IPS-15b (cell line): ENCODE data around the gene EDC4.
"Not testable (repeated sequence)": the region's sequence is repeated elsewhere in the genome, so short reads cannot be mapped to it uniquely, and the experiment has no call there.

Experiments used
- H3K27me3 ChIP-seq: one replicate; pipeline ENCODE4 v1.6.1; 2013; ENCODE audit warnings: low read length; ENCODE audit not compliant: control insufficient read depth, insufficient read depth
- H3K36me3 ChIP-seq: one replicate; pipeline ENCODE4 v1.6.1; 2013; ENCODE audit warnings: low read length; ENCODE audit not compliant: control insufficient read depth, insufficient read depth
- H3K4me1 ChIP-seq: one replicate; pipeline ENCODE4 v1.6.1; 2013; ENCODE audit warnings: mild to moderate bottlenecking, low read length; ENCODE audit not compliant: control insufficient read depth, insufficient read depth
- H3K4me3 ChIP-seq: one replicate; pipeline ENCODE4 v1.5.1; 2013; ENCODE audit warnings: low read depth, low read length
- H3K9ac ChIP-seq: one replicate; pipeline ENCODE4 v1.6.1; 2013; ENCODE audit warnings: low read depth, mild to moderate bottlenecking, low read length
- H3K9me3 ChIP-seq: one replicate; pipeline ENCODE4 v1.6.1; 2013; ENCODE audit warnings: mild to moderate bottlenecking, low read length; ENCODE audit not compliant: control insufficient read depth, insufficient read depth

EDC4 gene

GRCh38 chr16:67897231-67897630, 24.4 kb downstream of the EDC4 start:
- Histone ChIP-seq H3K27me3 (no peaks in the 10 kb centered on the region), H3K4me3 (no peak overlapping the region), H3K9ac (no peak overlapping the region), H3K9me3 (no peaks in the 10 kb centered on the region), H3K4me1 (peaks cover 4% of the 10 kb centered on the region), H3K36me3 (no peaks in the 10 kb centered on the region)

- Histone ChIP-seq H3K4me1 (no peaks in the 10 kb centered on the region), H3K9me3 (no peaks in the 10 kb centered on the region), H3K36me3 (no peaks in the 10 kb centered on the region), H3K9ac (no peak overlapping the region), H3K4me3 (no peak overlapping the region), H3K27me3 (no peaks in the 10 kb centered on the region)
These were observed 28.9 kb downstream of the EDC4 start for GRCh38 chr16:67901734-67902133.

GRCh38 chr16:67902831-67903230, 30.0 kb downstream of the EDC4 start:
- no peaks in the 10 kb centered on the region for H3K36me3 ChIP-seq
- no peaks in the 10 kb centered on the region for H3K4me1 ChIP-seq
- H3K4me3 ChIP-seq, result no peak overlapping the region

GRCh38 chr16:67907397-67908180, 34.7 kb downstream of the EDC4 start:
- peaks cover 15% of the 10 kb centered on the region for H3K36me3 ChIP-seq
- no peaks in the 10 kb centered on the region for H3K9me3 ChIP-seq
- no peak overlapping the region for H3K9ac ChIP-seq
- H3K4me1 ChIP-seq, result no peaks in the 10 kb centered on the region
- no peak overlapping the region for H3K4me3 ChIP-seq
- H3K27me3 ChIP-seq, result no peaks in the 10 kb centered on the region

More at GRCh38 chr16:67902831-67903230, 30.0 kb downstream of the EDC4 start:
- Histone ChIP-seq H3K9ac (no peak overlapping the region), H3K9me3 (no peaks in the 10 kb centered on the region), H3K27me3 (no peaks in the 10 kb centered on the region)

GRCh38 chr16:67909056-67909742, 36.3 kb downstream of the EDC4 start:
- no peaks in the 10 kb centered on the region for H3K4me1 ChIP-seq
- no peaks in the 10 kb centered on the region for H3K9me3 ChIP-seq
- H3K36me3 ChIP-seq, result peaks cover 15% of the 10 kb centered on the region
- H3K4me3 ChIP-seq, result no peak overlapping the region
- no peak overlapping the region for H3K9ac ChIP-seq
- no peaks in the 10 kb centered on the region for H3K27me3 ChIP-seq

GRCh38 chr16:67910158-67910557, 37.3 kb downstream of the EDC4 start:
- H3K27me3 ChIP-seq, result no peaks in the 10 kb centered on the region
- H3K36me3 ChIP-seq, result peaks cover 15% of the 10 kb centered on the region
- H3K9ac ChIP-seq, result no peak overlapping the region
- H3K9me3 ChIP-seq, result no peaks in the 10 kb centered on the region
- H3K4me1 ChIP-seq, result peaks cover 2% of the 10 kb centered on the region
- H3K4me3 ChIP-seq, result no peak overlapping the region

GRCh38 chr16:67914758-67915495, 42.1 kb downstream of the EDC4 start:
- peaks cover 5% of the 10 kb centered on the region for H3K4me1 ChIP-seq
- H3K36me3 ChIP-seq, result peaks cover 14% of the 10 kb centered on the region
- no peak overlapping the region for H3K9ac ChIP-seq
- no peaks in the 10 kb centered on the region for H3K27me3 ChIP-seq
- H3K9me3 ChIP-seq, result no peaks in the 10 kb centered on the region
- H3K4me3 ChIP-seq, result no peak overlapping the region

- not testable (repeated sequence) for H3K9ac ChIP-seq, H3K4me3 ChIP-seq, H3K4me1 ChIP-seq, H3K27me3 ChIP-seq, H3K9me3 ChIP-seq
- H3K36me3 ChIP-seq, result peaks cover 11% of the 10 kb centered on the region
These were observed 42.6 kb downstream of the EDC4 start for GRCh38 chr16:67915496-67915769.

- Histone ChIP-seq H3K9ac (no peak overlapping the region), H3K4me1 (peaks cover 5% of the 10 kb centered on the region)
These were observed 43.2 kb downstream of the EDC4 start for GRCh38 chr16:67915831-67916723.

GRCh38 chr16:67917140-67917851, 44.4 kb downstream of the EDC4 start:
- Histone ChIP-seq H3K36me3 (peaks cover 11% of the 10 kb centered on the region), H3K9me3 (no peaks in the 10 kb centered on the region), H3K4me1 (peaks cover 5% of the 10 kb centered on the region), H3K4me3 (no peak overlapping the region), H3K9ac (no peak overlapping the region), H3K27me3 (no peaks in the 10 kb centered on the region)

More at GRCh38 chr16:67915831-67916723, 43.2 kb downstream of the EDC4 start:
- Histone ChIP-seq H3K9me3 (no peaks in the 10 kb centered on the region), H3K36me3 (peaks cover 11% of the 10 kb centered on the region), H3K27me3 (no peaks in the 10 kb centered on the region), H3K4me3 (no peak overlapping the region)

GRCh38 chr16:67917852-67918236, 45.0 kb downstream of the EDC4 start:
- Histone ChIP-seq H3K27me3 (no peaks in the 10 kb centered on the region), H3K36me3 (peaks cover 11% of the 10 kb centered on the region), H3K4me3 (no peak overlapping the region), H3K9me3 (no peaks in the 10 kb centered on the region), H3K4me1 (peaks cover 5% of the 10 kb centered on the region), H3K9ac (no peak overlapping the region)
